ENCODE measurements around the gene FERMT3. TPM values are rescaled to one million over a fixed set of nuclear protein-coding genes. Genes with fewer than 3 reads are reported as not detected.
A peak's percentile ranks its signal among the peaks of the same experiment; 100 is the strongest.

The FERMT3 gene
- total RNA-seq, 1 experiment from 2014 or later, result 10.6 TPM

DNA sequence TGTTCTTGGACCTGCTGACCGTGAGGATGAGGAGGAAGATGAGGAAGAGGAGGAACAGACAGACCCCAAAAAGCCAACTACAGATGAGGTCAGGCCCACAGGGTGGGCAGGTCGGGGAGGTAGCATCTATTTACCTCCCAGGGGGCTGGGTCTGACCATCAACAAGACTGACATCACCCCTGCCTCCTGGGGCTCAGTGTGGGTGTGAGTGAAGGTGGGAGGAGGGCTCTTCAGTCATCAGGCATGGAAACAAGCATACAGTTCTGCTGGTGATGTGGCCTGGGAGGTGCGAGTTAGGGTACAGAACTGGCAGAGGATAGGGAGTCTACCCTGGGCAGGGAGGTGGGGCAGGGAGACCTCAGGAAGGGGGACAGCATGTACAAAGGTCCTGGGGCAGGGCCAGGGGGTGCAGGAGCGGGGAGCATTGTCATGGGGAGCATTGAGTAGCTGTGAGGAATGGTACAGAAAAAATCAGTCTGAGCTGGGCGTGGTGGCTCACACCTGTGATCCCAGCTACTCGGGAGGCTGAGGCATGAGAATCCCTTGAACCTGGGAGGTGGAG, 53.7 kb downstream of the FERMT3 start:
- no peak overlapping the region for H3K9ac ChIP-seq (ENCODE audit: extremely low read depth, insufficient read length, low read length)
- H4K8ac ChIP-seq (replicated peaks; ENCODE audit: insufficient read length, low read depth, low read length), result no peak overlapping the region
- H3K27me3 ChIP-seq (ENCODE audit: insufficient read depth, low read length), result no peaks in the 10 kb centered on the region
- no peak overlapping the region for H2BK15ac ChIP-seq (ENCODE audit: low read depth, low read length)
- no peak overlapping the region for H3K18ac ChIP-seq (ENCODE audit: insufficient read length, low read depth, low read length)
- H3K36me3 Mint-ChIP-seq (ENCODE audit: insufficient read depth in 1 of 3, low read depth in 3 of 3), result peaks cover 47 to 83% (median 68%) of the 10 kb centered on the region in 3 experiments
- H3K4ac ChIP-seq (ENCODE audit: low read depth, low read length), result no peak overlapping the region
- H3K9me3 ChIP-seq (ENCODE audit: control insufficient read depth, low read depth, low read length), result no peaks in the 10 kb centered on the region
- H3K4me2 ChIP-seq (ENCODE audit: insufficient read depth, insufficient read length, low read length), result no peak overlapping the region
- TF ChIP-seq, protein P1, sequence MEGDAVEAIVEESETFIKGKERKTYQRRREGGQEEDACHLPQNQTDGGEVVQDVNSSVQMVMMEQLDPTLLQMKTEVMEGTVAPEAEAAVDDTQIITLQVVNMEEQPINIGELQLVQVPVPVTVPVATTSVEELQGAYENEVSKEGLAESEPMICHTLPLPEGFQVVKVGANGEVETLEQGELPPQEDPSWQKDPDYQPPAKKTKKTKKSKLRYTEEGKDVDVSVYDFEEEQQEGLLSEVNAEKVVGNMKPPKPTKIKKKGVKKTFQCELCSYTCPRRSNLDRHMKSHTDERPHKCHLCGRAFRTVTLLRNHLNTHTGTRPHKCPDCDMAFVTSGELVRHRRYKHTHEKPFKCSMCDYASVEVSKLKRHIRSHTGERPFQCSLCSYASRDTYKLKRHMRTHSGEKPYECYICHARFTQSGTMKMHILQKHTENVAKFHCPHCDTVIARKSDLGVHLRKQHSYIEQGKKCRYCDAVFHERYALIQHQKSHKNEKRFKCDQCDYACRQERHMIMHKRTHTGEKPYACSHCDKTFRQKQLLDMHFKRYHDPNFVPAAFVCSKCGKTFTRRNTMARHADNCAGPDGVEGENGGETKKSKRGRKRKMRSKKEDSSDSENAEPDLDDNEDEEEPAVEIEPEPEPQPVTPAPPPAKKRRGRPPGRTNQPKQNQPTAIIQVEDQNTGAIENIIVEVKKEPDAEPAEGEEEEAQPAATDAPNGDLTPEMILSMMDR (conservative IDR thresholded peaks at IDR 0.05), result no peak
- H3K27me3 Mint-ChIP-seq (ENCODE audit: low read depth), result no peaks in the 10 kb centered on the region
- peak overlapping the region in 1 of 3 experiments; percentile 13; a peak in 1 of 7 replicates for H3K27ac Mint-ChIP-seq
- WGBS (ENCODE audit: extremely low coverage, insufficient read length, low lambda C conversion rate), result no CpG with 5 or more reads among the region's 6 CpGs
- H2BK20ac ChIP-seq (ENCODE audit: low read depth, low read length, poor library complexity, severe bottlenecking), result no peak overlapping the region
- no peak overlapping the region for H4K91ac ChIP-seq (ENCODE audit: insufficient read length, low read depth, low read length)
- no peak overlapping the region for H2AK5ac ChIP-seq (ENCODE audit: insufficient read length, low read length)
- no peak overlapping the region for H2BK12ac ChIP-seq (ENCODE audit: insufficient read length, low read depth, low read length)
- H2AFZ ChIP-seq (ENCODE audit: low read length), result no peak overlapping the region
- peaks cover 0 to 8% of the 10 kb centered on the region in 2 experiments; a peak in 3 of 4 replicates for H3K4me1 Mint-ChIP-seq
- H2BK120ac ChIP-seq (ENCODE audit: low read depth, low read length, poor library complexity, severe bottlenecking), result no peak overlapping the region
- H3K14ac ChIP-seq (ENCODE audit: insufficient read depth, low read length), result no peak overlapping the region
- H2BK5ac ChIP-seq (ENCODE audit: insufficient read length, low read length), result no peak overlapping the region
- no peaks in the 10 kb centered on the region for H3K4me1 ChIP-seq (ENCODE audit: insufficient read depth, low read length)
- no peaks in the 10 kb centered on the region for H4K20me1 ChIP-seq (ENCODE audit: control insufficient read depth, insufficient read depth, insufficient read length)
- no peaks in the 10 kb centered on the region for H3K9me3 Mint-ChIP-seq
- no peak overlapping the region for H3K56ac ChIP-seq (ENCODE audit: insufficient read length, low read depth, low read length)
- no peak overlapping the region for H3K27ac ChIP-seq (ENCODE audit: insufficient read length, low read depth, low read length)
- no peaks in the 10 kb centered on the region for H3K79me1 ChIP-seq (ENCODE audit: insufficient read depth, low read depth, low read length, poor library complexity, severe bottlenecking)
- no peaks in the 10 kb centered on the region for H3K23me2 ChIP-seq (ENCODE audit: insufficient read length, low read depth, low read length, poor library complexity, severe bottlenecking)
- H4K5ac ChIP-seq (ENCODE audit: insufficient read length, low read depth, low read length), result no peak overlapping the region
- no peak for DNase-seq
- no peak overlapping the region for H3T11ph ChIP-seq (ENCODE audit: low read length)
- H3K23ac ChIP-seq (ENCODE audit: insufficient read length, low read depth, low read length), result no peak overlapping the region
- no peaks in the 10 kb centered on the region for H3K79me2 ChIP-seq (ENCODE audit: insufficient read depth, low read length)
- no peak overlapping the region for H3K4me3 Mint-ChIP-seq
